ENCODE data around the gene RRP36. TPM values are rescaled to one million over a fixed set of nuclear protein-coding genes. Genes with fewer than 3 reads are reported as not detected.

The RRP36 gene
- total RNA-seq, 4 donors from 2014 or later, result 52.8 to 62.5 (median 59.8) TPM

DNA sequence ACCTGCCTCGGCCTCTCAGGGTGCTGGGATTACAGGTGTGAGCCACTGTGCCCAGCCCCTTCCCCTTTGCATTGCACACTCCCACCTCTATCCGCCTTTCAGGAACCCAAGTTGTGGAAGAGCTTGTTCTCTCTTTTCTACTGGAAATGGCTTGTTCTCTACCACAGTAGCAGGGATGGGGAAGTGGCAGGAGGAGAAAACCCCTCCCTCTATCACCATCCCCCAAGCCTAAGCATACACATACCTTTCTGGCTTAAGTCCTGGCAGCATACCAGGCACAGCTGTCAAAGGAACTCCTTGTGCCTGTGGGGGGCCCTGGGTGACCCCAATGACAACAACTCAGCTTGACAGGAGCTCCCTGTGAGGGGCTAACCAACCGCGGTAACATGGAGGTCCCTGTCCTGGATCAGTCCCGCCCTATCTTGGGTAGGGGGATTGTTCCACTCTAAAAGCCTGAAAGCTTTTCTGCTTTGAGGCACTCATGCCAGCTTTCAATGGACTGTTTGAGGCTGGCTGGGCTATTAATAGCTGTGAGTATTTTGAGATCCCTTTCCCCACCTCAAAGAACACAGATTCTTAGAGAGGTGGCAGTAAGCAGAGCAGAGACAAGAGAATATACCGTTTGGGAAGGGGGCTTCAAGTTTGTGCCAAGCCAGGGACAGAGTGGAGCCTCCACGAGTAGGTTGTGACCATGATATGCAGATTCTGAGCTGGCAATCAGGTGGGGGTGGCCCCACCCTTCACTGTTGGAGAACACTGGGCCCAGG, 5.1 kb upstream of the RRP36 start:
- ATAC-seq, result no peak
- TF ChIP-seq, protein P1, sequence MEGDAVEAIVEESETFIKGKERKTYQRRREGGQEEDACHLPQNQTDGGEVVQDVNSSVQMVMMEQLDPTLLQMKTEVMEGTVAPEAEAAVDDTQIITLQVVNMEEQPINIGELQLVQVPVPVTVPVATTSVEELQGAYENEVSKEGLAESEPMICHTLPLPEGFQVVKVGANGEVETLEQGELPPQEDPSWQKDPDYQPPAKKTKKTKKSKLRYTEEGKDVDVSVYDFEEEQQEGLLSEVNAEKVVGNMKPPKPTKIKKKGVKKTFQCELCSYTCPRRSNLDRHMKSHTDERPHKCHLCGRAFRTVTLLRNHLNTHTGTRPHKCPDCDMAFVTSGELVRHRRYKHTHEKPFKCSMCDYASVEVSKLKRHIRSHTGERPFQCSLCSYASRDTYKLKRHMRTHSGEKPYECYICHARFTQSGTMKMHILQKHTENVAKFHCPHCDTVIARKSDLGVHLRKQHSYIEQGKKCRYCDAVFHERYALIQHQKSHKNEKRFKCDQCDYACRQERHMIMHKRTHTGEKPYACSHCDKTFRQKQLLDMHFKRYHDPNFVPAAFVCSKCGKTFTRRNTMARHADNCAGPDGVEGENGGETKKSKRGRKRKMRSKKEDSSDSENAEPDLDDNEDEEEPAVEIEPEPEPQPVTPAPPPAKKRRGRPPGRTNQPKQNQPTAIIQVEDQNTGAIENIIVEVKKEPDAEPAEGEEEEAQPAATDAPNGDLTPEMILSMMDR (IDR thresholded peaks at IDR 0.05), result no peak
- no peak for TF ChIP-seq POLR2AphosphoS5 (IDR thresholded peaks at IDR 0.05)
- no peak for TF ChIP-seq EP300 (IDR thresholded peaks at IDR 0.05)
- no peak for TF ChIP-seq POLR2A (IDR thresholded peaks at IDR 0.05)
- H3K27me3 ChIP-seq, result no peaks in the 10 kb centered on the region
- peaks cover 0 to 53% of the 10 kb centered on the region in 2 donors for H3K36me3 ChIP-seq
- WGBS, 2 donors (ENCODE audit: low coverage in 1 of 2), result 58 to 63% methylated on average over 6 of the region's 7 CpGs
- H3K4me1 ChIP-seq, result peaks cover 0 to 69% (median 43%) of the 10 kb centered on the region in 3 donors
- H3K27ac ChIP-seq, result peak overlapping the region in 3 of 4 donors; percentile 41 to 88 (median 86)
- peak overlapping the region in 1 of 2 donors; percentile 12 for H3K4me3 ChIP-seq
- H3K9me3 ChIP-seq, result no peaks in the 10 kb centered on the region

DNA sequence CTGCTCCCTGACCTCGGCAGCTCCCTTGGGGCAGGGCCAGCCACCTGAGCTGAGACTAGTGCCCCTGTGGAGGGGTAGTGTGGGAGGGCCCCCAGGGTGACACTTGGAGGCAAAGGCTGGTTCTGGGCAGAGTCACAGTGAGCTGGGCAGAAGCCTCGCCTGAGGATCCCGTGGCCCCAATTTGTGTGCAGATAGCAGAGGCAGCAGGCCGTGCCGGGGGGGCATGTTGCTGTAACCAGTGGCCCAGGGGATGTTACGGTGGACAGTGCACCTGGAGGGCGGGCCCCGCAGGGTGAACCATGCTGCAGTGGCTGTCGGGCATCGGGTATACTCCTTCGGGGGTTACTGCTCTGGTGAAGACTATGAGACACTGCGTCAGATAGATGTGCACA, 4.5 kb upstream of the RRP36 start:
- no peaks in the 10 kb centered on the region for H3K9me3 ChIP-seq
- peak overlapping the region in 1 of 2 donors; percentile 12 for H3K4me3 ChIP-seq
- peaks cover 0 to 47% of the 10 kb centered on the region in 2 donors for H3K36me3 ChIP-seq
- peaks cover 0 to 64% (median 43%) of the 10 kb centered on the region in 3 donors for H3K4me1 ChIP-seq
- ATAC-seq, result no peak
- no CpG with 5 or more reads among the region's 12 CpGs for WGBS, 2 donors (ENCODE audit: low coverage in 1 of 2)
- TF ChIP-seq EP300 (IDR thresholded peaks at IDR 0.05), result no peak
- TF ChIP-seq, protein P1 (IDR thresholded peaks at IDR 0.05), result no peak
- TF ChIP-seq POLR2AphosphoS5 (IDR thresholded peaks at IDR 0.05), result no peak
- TF ChIP-seq POLR2A (IDR thresholded peaks at IDR 0.05), result no peak
- peak overlapping the region in 3 of 4 donors; percentile 41 to 88 (median 86) for H3K27ac ChIP-seq
- no peaks in the 10 kb centered on the region for H3K27me3 ChIP-seq

DNA sequence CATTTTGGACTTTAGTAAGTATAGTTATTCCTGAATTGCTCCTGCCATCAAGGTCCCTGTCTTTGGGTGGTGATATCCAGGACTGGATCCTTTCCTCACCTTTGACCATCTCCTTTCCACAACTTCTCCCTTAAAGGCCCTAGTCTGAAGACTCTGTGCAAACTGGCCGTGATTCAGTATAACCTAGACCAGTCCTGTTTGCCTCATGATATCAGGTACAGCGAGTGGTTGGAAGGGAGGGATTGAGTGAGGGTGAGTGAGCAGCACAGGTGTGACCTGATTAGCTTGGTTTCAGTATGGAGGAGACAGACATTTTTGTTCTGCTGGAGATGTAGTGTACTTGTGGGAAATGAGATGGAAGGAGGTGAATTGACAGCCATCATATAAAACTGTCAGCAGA, 2.3 kb upstream of the RRP36 start:
- no peak for TF ChIP-seq POLR2A (IDR thresholded peaks at IDR 0.05)
- TF ChIP-seq POLR2AphosphoS5 (IDR thresholded peaks at IDR 0.05), result no peak
- H3K9me3 ChIP-seq, result no peaks in the 10 kb centered on the region
- WGBS, 2 donors (ENCODE audit: low coverage in 1 of 2), result 75 to 89% methylated on average over 1 to 2 of the region's 2 CpGs
- no peak overlapping the region for H3K27ac ChIP-seq
- no peaks in the 10 kb centered on the region for H3K27me3 ChIP-seq
- ATAC-seq, result no peak
- H3K36me3 ChIP-seq, result peaks cover 0 to 52% of the 10 kb centered on the region in 2 donors
- no peak overlapping the region for H3K4me3 ChIP-seq
- H3K4me1 ChIP-seq, result peaks cover 0 to 70% (median 46%) of the 10 kb centered on the region in 3 donors

DNA sequence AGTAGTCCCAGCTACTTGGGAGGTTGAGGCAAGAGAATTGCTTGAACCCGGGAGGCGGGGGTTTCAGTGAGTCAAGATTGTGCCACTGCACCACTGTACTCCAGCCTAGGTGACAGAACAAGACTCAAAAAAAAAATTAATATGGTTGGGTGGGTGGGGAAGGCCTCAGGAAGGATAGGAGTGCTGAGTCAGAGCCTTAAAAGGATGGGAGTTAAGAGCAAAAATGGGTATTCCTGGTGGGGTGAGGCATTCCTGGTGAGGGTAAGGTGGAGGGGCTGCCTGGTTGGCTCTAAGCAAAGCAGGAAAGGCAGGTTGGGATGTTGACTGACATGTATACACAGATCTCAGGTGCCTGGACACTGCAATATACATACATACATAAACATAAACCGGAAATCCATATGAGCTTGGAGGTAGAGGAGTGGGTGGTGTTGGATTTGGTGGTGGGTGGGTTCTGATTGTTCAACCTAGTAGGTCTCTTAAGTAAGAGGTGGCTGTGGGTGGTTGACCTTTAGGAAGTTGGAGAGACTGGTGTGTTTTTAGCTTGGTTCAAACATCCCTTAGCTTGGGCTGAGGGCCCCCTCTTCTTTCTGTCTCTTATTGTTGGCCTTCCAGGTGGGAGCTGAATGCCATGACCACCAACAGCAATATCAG, 1.2 kb upstream of the RRP36 start:
- no peaks in the 10 kb centered on the region for H3K9me3 ChIP-seq
- H3K36me3 ChIP-seq, result peaks cover 0 to 63% of the 10 kb centered on the region in 2 donors
- H3K27ac ChIP-seq, result peak overlapping the region in 3 of 4 donors; percentile 90 to 94 (median 91)
- no peak for ATAC-seq
- WGBS, 2 donors (ENCODE audit: low coverage in 1 of 2), result 80 to 87% methylated on average over 1 to 3 of the region's 3 CpGs
- no peaks in the 10 kb centered on the region for H3K27me3 ChIP-seq
- no peak for TF ChIP-seq POLR2A (IDR thresholded peaks at IDR 0.05)
- no peak for TF ChIP-seq EP300 (IDR thresholded peaks at IDR 0.05)
- TF ChIP-seq, protein P1 (IDR thresholded peaks at IDR 0.05), result no peak
- TF ChIP-seq POLR2AphosphoS5 (IDR thresholded peaks at IDR 0.05), result no peak
- peaks cover 0 to 69% (median 43%) of the 10 kb centered on the region in 3 donors for H3K4me1 ChIP-seq
- no peak overlapping the region for H3K4me3 ChIP-seq

DNA sequence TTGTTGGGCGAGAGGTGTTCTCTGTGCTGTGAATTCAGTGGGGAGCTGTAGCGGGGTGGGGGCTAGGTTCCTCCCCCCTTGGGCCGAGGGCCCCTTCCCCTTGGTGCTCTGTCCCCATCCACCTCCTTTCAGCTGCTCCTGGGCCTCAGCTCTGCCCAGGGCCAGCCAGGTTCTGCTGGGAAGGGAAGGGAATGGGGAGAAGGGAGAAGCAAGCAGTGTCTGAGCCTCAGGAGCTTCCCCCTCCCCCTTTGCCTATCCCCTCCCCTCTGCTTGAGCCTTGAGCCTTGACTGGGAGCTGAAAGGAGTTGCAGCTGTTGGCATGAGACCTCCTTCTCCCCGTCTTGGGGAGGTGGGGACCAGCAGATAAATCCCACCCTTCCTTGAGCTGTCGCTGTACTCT, 576 bp upstream of the RRP36 start:
- Histone ChIP-seq H3K4me1 (peaks cover 0 to 62% (median 37%) of the 10 kb centered on the region in 3 donors), H3K36me3 (peaks cover 0 to 69% of the 10 kb centered on the region in 2 donors), H3K27me3 (no peaks in the 10 kb centered on the region), H3K4me3 (peak overlapping the region; percentile 63 to 86), H3K27ac (peak overlapping the region; percentile 34 to 94 (median 90)), H3K9me3 (no peaks in the 10 kb centered on the region)
- TF ChIP-seq, protein P1 (IDR thresholded peaks at IDR 0.05), result no peak
- no peak for TF ChIP-seq EP300 (IDR thresholded peaks at IDR 0.05)
- TF ChIP-seq POLR2AphosphoS5 (IDR thresholded peaks at IDR 0.05), result no peak
- no peak for TF ChIP-seq POLR2A (IDR thresholded peaks at IDR 0.05)
- WGBS, 2 donors (ENCODE audit: low coverage in 1 of 2), result 40% methylated on average over 1 of the region's 5 CpGs; no CpG with 5 or more reads in 1 of the 2 donors
- ATAC-seq, result no peak
